ENCODE results near the gene MAML2.

GRCh38 chr11:96234866-96235441, 108.0 kb downstream of the MAML2 start:
- no peak for TF ChIP-seq CTCF (IDR thresholded peaks at IDR 0.05)
- no peak for TF ChIP-seq POLR2A (IDR thresholded peaks at IDR 0.05)
